Measurements from ENCODE around the gene MET.
"Not testable (repeated sequence)": the region's sequence is repeated elsewhere in the genome, so short reads cannot be mapped to it uniquely, and the experiment has no call there.

The MET gene

GRCh38 chr7:116733924-116734580, 62.1 kb downstream of the MET start:
- Histone ChIP-seq H3K4me3 (ENCODE audit: insufficient read depth, low read depth, low read length) (no peak overlapping the region), H3K27ac (ENCODE audit: insufficient read depth, low read depth, low read length, poor library complexity, severe bottlenecking) (no peak overlapping the region), H3K36me3 (ENCODE audit: control insufficient read depth, insufficient read depth, low read length) (no peaks in the 10 kb centered on the region), H3K4me1 (ENCODE audit: control insufficient read depth, insufficient read depth, low read length) (no peaks in the 10 kb centered on the region), H3K9me3 (ENCODE audit: control insufficient read depth, low read length) (no peaks in the 10 kb centered on the region), H3K27me3 (ENCODE audit: control insufficient read depth, insufficient read depth, low read length, poor library complexity, severe bottlenecking) (no peaks in the 10 kb centered on the region)
- WGBS, 2 experiments, result 93 to 96% methylated on average over 2 to 3 of the region's 4 CpGs

GRCh38 chr7:116734710-116735109, 62.7 kb downstream of the MET start:
- Histone ChIP-seq H3K27me3 (ENCODE audit: control insufficient read depth, insufficient read depth, low read length, poor library complexity, severe bottlenecking) (no peaks in the 10 kb centered on the region), H3K9me3 (ENCODE audit: control insufficient read depth, low read length) (no peaks in the 10 kb centered on the region), H3K4me1 (ENCODE audit: control insufficient read depth, insufficient read depth, low read length) (no peaks in the 10 kb centered on the region), H3K36me3 (ENCODE audit: control insufficient read depth, insufficient read depth, low read length) (no peaks in the 10 kb centered on the region), H3K27ac (ENCODE audit: insufficient read depth, low read depth, low read length, poor library complexity, severe bottlenecking) (no peak overlapping the region), H3K4me3 (ENCODE audit: insufficient read depth, low read depth, low read length) (no peak overlapping the region)
- WGBS, 2 experiments, result 90 to 91% methylated on average over 5 to 6 of the region's 6 CpGs

DNA sequence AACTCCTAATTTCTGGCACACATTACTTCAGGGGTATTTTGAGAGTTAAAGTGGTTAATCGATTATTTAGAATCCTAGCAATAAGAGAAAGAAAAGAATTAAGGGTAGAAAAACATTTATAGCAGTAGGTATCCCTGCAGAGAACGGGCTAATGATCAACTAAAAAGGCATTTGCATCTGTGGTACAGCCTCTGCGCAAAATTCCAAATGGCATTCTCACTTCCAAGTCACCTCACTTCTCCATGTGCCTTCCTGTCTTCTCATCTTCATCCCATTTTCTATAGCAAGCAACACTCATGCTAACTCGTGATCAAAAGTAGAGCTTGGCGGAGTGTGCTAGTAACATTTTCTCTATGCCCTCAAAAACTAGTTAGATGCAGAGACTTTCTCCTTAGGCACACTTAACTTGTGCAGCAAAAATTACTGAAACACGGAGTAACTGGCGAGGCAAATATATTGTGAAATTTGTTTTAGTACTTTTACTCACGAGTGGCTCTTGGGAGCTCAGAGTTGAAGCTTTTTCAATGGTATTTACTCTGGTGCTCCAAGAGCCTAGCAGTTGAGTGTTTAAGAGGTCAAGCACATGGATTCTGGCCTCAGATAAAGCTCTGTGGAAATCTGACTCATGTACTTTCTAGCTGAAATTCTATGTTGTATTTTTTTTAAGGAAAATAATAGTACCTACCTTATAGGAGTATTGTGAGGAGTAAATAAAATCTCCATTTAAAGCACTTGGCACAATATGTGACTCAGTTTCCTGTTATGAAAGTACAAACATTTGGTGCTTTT, 65.1 kb downstream of the MET start:
- Histone ChIP-seq H3K4me3 (ENCODE audit: insufficient read depth, low read depth, low read length) (no peak overlapping the region), H3K27ac (ENCODE audit: insufficient read depth, low read depth, low read length, poor library complexity, severe bottlenecking) (no peak overlapping the region), H3K4me1 (ENCODE audit: control insufficient read depth, insufficient read depth, low read length) (no peaks in the 10 kb centered on the region), H3K9me3 (ENCODE audit: control insufficient read depth, low read length) (no peaks in the 10 kb centered on the region), H3K36me3 (ENCODE audit: control insufficient read depth, insufficient read depth, low read length) (no peaks in the 10 kb centered on the region), H3K27me3 (ENCODE audit: control insufficient read depth, insufficient read depth, low read length, poor library complexity, severe bottlenecking) (no peaks in the 10 kb centered on the region)
- 93 to 94% methylated on average over 8 of the region's 8 CpGs for WGBS, 2 experiments

DNA sequence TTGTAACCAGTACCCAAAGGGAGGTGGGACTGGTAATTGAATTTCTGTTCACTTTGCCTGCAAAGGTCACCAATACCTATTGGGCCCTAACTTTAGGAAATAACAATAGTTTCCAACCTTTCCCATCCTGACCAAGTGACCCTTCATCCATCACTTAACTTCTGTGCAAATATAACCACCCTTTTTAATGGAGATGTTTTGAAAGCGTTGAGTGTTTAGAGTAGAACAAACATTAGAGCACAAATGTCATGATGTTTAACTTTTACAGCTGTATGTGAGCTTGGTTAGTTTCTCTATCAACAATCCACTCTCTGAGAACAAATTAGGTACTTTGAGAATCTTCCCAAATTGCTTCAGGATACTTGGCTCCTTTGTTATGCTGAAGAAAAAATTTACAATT, 66.4 kb downstream of the MET start:
- Histone ChIP-seq H3K27me3 (ENCODE audit: control insufficient read depth, insufficient read depth, low read length, poor library complexity, severe bottlenecking) (no peaks in the 10 kb centered on the region), H3K36me3 (ENCODE audit: control insufficient read depth, insufficient read depth, low read length) (no peaks in the 10 kb centered on the region), H3K4me3 (ENCODE audit: insufficient read depth, low read depth, low read length) (no peak overlapping the region), H3K4me1 (ENCODE audit: control insufficient read depth, insufficient read depth, low read length) (no peaks in the 10 kb centered on the region), H3K9me3 (ENCODE audit: control insufficient read depth, low read length) (no peaks in the 10 kb centered on the region), H3K27ac (ENCODE audit: insufficient read depth, low read depth, low read length, poor library complexity, severe bottlenecking) (no peak overlapping the region)
- no CpG with 5 or more reads among the region's 1 CpG for WGBS, 2 experiments

DNA sequence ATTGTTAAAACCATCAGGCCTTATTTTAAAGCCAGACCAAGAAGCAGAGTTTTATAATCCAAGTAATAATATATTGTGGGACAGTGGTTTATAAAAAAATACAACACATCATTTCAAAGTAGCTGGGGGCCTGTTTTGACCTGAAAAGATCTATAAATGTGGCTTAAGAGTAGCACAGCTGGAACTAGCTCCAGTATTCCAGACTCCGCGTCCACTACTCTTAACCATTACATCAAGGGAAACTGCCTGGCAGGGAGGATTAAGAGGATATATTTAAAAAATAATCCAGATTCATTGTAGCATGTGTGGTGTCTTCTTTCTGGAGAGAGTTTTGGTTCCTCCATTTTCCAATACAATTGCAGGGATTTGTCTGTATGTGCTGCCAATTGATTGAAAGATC, 67.3 kb downstream of the MET start:
- no peaks in the 10 kb centered on the region for H3K9me3 ChIP-seq (ENCODE audit: control insufficient read depth, low read length)
- no peaks in the 10 kb centered on the region for H3K4me1 ChIP-seq (ENCODE audit: control insufficient read depth, insufficient read depth, low read length)
- no peaks in the 10 kb centered on the region for H3K27me3 ChIP-seq (ENCODE audit: control insufficient read depth, insufficient read depth, low read length, poor library complexity, severe bottlenecking)
- H3K36me3 ChIP-seq (ENCODE audit: control insufficient read depth, insufficient read depth, low read length), result no peaks in the 10 kb centered on the region
- H3K4me3 ChIP-seq (ENCODE audit: insufficient read depth, low read depth, low read length), result no peak overlapping the region
- whole genome bisulfite sequencing, 2 experiments, result no CpG with 5 or more reads among the region's 2 CpGs
- H3K27ac ChIP-seq (ENCODE audit: insufficient read depth, low read depth, low read length, poor library complexity, severe bottlenecking), result no peak overlapping the region

DNA sequence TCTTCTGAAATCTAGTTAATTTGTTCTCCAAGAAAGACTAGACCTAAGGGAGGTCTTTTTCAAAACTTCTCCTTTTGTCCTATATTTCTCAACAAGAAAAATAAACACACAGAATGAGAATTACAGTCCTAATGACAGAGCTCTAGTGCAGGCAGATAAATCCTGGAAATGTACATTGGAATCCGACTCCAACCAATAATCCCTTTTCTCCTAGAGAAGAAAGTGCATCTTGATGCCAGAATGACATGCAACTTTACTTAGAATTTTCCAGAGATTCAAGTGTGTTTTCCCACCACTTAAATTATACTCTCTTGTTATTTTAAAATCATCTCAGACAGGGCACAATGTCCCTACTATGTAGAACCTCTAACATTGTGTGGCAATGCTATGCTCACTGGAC, 68.2 kb downstream of the MET start:
- H3K9me3 ChIP-seq (ENCODE audit: control insufficient read depth, low read length), result no peaks in the 10 kb centered on the region
- WGBS, 2 experiments, result 94 to 96% methylated on average over 1 of the region's 1 CpG

DNA sequence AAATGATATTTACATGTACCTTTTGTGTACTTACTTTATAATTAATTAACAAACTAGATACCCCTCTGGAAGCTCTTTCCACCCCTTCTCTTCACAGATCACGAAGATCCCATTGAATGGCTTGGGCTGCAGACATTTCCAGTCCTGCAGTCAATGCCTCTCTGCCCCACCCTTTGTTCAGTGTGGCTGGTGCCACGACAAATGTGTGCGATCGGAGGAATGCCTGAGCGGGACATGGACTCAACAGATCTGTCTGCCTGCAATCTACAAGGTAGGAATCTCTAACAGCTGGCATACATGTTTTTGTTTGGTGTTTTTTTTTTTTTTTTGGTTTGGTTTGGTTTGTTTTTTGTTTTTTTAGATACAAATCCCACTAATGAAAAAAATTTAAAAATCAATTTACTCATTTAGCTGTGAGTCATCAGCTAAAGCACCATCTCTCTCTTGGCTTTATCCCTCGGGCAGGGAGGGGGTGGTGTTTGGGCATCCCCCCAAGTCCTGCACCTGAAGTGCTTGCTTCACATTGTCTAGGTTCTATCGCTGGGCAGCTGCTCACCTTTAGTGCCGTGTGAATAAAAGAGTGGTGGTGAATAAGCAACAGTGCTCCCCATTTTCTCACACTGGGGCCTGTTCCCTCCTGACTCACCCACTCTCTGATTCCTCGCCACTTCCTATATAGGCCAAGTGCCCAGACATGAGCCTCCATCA, 68.9 kb downstream of the MET start:
- WGBS, 2 experiments, result 93 to 96% methylated on average over 9 of the region's 9 CpGs
- H3K27me3 ChIP-seq (ENCODE audit: control insufficient read depth, insufficient read depth, low read length, poor library complexity, severe bottlenecking), result no peaks in the 10 kb centered on the region

More for the DNA sequence above, 68.2 kb downstream of the MET start:
- Histone ChIP-seq H3K27me3 (ENCODE audit: control insufficient read depth, insufficient read depth, low read length, poor library complexity, severe bottlenecking) (no peaks in the 10 kb centered on the region), H3K36me3 (ENCODE audit: control insufficient read depth, insufficient read depth, low read length) (no peaks in the 10 kb centered on the region), H3K4me1 (ENCODE audit: control insufficient read depth, insufficient read depth, low read length) (no peaks in the 10 kb centered on the region), H3K4me3 (ENCODE audit: insufficient read depth, low read depth, low read length) (no peak overlapping the region), H3K27ac (ENCODE audit: insufficient read depth, low read depth, low read length, poor library complexity, severe bottlenecking) (no peak overlapping the region)

DNA sequence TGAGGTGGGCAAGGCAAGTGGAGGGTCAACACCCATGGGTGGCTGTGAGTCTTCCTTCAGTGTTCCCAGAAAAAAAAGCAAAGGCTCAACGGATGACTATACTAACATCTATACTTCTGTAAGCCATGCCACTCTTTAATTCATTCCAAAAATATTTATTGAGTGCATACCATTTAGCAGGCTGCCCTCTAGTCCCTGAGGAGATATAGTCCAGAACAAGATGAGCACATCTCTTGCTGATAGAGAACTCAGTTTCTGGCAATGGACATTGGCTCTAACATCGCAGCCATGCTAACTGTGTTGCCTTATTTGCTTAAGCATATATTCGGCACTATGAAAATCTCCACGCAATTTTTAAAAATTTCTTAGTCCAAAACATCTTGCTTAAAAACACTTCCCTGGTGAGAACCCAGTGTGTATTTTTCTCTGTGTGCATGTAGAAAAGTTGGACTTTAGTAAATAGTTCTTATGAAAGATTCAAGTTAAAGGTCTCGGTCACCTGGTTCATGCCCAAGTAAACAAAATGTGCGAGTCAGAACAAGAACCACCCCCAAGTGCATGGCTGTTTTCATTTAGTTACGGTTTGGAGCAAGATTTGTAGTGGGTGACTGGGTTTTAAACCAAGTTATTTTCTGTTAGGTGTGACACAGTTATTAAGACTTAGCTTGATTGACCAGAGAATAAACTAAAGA, 69.8 kb downstream of the MET start:
- 96% methylated on average over 7 of the region's 7 CpGs for WGBS, 2 experiments
- no peaks in the 10 kb centered on the region for H3K27me3 ChIP-seq (ENCODE audit: control insufficient read depth, insufficient read depth, low read length, poor library complexity, severe bottlenecking)
- H3K36me3 ChIP-seq (ENCODE audit: control insufficient read depth, insufficient read depth, low read length), result no peaks in the 10 kb centered on the region

More for the DNA sequence above, 68.9 kb downstream of the MET start:
- no peak overlapping the region for H3K27ac ChIP-seq (ENCODE audit: insufficient read depth, low read depth, low read length, poor library complexity, severe bottlenecking)
- no peaks in the 10 kb centered on the region for H3K4me1 ChIP-seq (ENCODE audit: control insufficient read depth, insufficient read depth, low read length)
- H3K4me3 ChIP-seq (ENCODE audit: insufficient read depth, low read depth, low read length), result no peak overlapping the region
- no peaks in the 10 kb centered on the region for H3K9me3 ChIP-seq (ENCODE audit: control insufficient read depth, low read length)
- H3K36me3 ChIP-seq (ENCODE audit: control insufficient read depth, insufficient read depth, low read length), result no peaks in the 10 kb centered on the region

DNA sequence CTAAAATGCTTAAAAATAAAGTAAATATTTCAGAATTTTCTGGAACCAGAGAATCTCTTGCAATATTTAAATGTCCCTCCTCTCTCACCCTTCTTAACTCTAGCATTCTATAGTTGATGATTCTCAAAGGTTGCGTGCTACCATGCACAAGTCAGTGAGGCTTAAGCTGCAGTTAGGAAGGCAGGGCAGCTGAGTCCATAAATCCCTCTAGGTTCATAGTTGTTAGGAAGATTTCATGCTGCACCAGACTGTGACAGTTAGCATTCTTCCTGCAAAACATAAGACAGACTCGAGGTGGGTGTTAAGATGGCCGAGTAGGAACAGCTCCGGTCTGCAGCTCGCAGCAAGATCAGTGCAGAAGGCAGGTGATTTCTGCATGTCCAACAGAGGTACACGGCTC, 70.6 kb downstream of the MET start:
- no peaks in the 10 kb centered on the region for H3K4me1 ChIP-seq (ENCODE audit: control insufficient read depth, insufficient read depth, low read length)
- H3K9me3 ChIP-seq (ENCODE audit: control insufficient read depth, low read length), result no peaks in the 10 kb centered on the region
- H3K27ac ChIP-seq (ENCODE audit: insufficient read depth, low read depth, low read length, poor library complexity, severe bottlenecking), result no peak overlapping the region
- no peaks in the 10 kb centered on the region for H3K36me3 ChIP-seq (ENCODE audit: control insufficient read depth, insufficient read depth, low read length)
- H3K27me3 ChIP-seq (ENCODE audit: control insufficient read depth, insufficient read depth, low read length, poor library complexity, severe bottlenecking), result no peaks in the 10 kb centered on the region
- WGBS, 2 experiments, result 93 to 96% methylated on average over 6 of the region's 6 CpGs
- no peak overlapping the region for H3K4me3 ChIP-seq (ENCODE audit: insufficient read depth, low read depth, low read length)

More for the DNA sequence above, 69.8 kb downstream of the MET start:
- Histone ChIP-seq H3K27ac (ENCODE audit: insufficient read depth, low read depth, low read length, poor library complexity, severe bottlenecking) (no peak overlapping the region), H3K4me3 (ENCODE audit: insufficient read depth, low read depth, low read length) (no peak overlapping the region), H3K4me1 (ENCODE audit: control insufficient read depth, insufficient read depth, low read length) (no peaks in the 10 kb centered on the region), H3K9me3 (ENCODE audit: control insufficient read depth, low read length) (no peaks in the 10 kb centered on the region)

DNA sequence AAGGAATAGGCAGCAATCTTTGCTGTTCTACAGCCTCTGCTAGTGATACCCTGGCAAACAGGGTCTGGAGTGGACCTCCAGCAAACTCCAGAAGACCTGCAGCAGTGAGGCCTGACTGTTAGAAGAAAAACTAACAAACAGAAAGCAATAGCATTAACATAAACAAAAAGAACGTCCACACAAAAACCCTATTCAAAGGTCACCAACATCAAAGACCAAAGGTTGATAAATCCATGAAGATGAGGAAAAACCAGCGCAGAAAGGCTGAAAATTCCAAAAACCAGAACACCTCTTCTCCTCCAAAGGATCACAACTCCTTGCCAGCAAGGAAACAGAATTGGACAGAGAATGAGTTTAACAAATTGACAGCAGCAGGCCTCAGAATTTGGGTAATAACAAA, 71.8 kb downstream of the MET start:
- not testable (repeated sequence) for H3K27me3 ChIP-seq (ENCODE audit: control insufficient read depth, insufficient read depth, low read length, poor library complexity, severe bottlenecking); H3K27ac ChIP-seq (ENCODE audit: insufficient read depth, low read depth, low read length, poor library complexity, severe bottlenecking); H3K9me3 ChIP-seq (ENCODE audit: control insufficient read depth, low read length); H3K4me3 ChIP-seq (ENCODE audit: insufficient read depth, low read depth, low read length); H3K36me3 ChIP-seq (ENCODE audit: control insufficient read depth, insufficient read depth, low read length); H3K4me1 ChIP-seq (ENCODE audit: control insufficient read depth, insufficient read depth, low read length)
- WGBS, 2 experiments, result 84 to 86% methylated on average over 2 of the region's 2 CpGs
